Measurements from ENCODE around the gene KCNK15. TPM values are rescaled to one million over a fixed set of nuclear protein-coding genes. Genes with fewer than 3 reads are reported as not detected.

The KCNK15 gene
- total and polyA plus RNA-seq, 9 of the 15 experiments (the other 6 are each of a cell fraction or from before 2014, with no cell fraction given): 0.03 to 0.30 (median 0.17) TPM; not detected in 5

- H3K79me2 ChIP-seq (ENCODE audit: control insufficient read depth, insufficient read depth, low read length): no peaks in the 10 kb centered on the region
- TF ChIP-seq WHSC1 (IDR thresholded peaks at IDR 0.05; ENCODE audit: low read length): no peak
- no peak for TF ChIP-seq NCOA1 (IDR thresholded peaks at IDR 0.05; ENCODE audit: low read depth)
- TF ChIP-seq ARID3B (CRISPR knock-in tag; IDR thresholded peaks at IDR 0.05; ENCODE audit: borderline replicate concordance): no peak
- no peak for TF ChIP-seq KAT8 (IDR thresholded peaks at IDR 0.05; ENCODE audit: low read depth)
- TF ChIP-seq MBD2 (IDR thresholded peaks at IDR 0.05; ENCODE audit: borderline replicate concordance, low read depth): no peak
- TF ChIP-seq ZNF395 (CRISPR knock-in tag; IDR thresholded peaks at IDR 0.05): no peak
- intact Hi-C loops (cut with micrococcal nuclease) (no loop called here), in situ Hi-C loops (cut with MboI) (no loop called here)
- 1% methylated on average over 7 of the region's 7 CpGs for WGBS (ENCODE audit: insufficient coverage, low coverage, missing lambda C conversion rate)
- no peaks in the 10 kb centered on the region for H3K9me1 ChIP-seq (ENCODE audit: control insufficient read depth, insufficient read depth, low read length)
- H3K36me3 ChIP-seq (ENCODE audit: control insufficient read depth, insufficient read depth, low read length): no peaks in the 10 kb centered on the region
- ATAC-seq (no peak), FAIRE-seq (no peak), DNase-seq (ENCODE audit: extremely low read depth in 1 of 4, low spot score in 3 of 4) (no peak)
- H4K20me1 ChIP-seq (replicated peaks; ENCODE audit: control insufficient read depth, insufficient read depth, low read length): 0 out of 2 replicates have a peak, but pooled peaks cover 7% of the 10 kb centered on the region
- BruUV-seq (replicated peaks): no TSS peak
- POLR2A ChIA-PET: no interaction called here
- CTCF ChIA-PET (ENCODE audit: low intra/inter-chr PET ratio): no interaction called here
- H3K9me3 ChIP-seq (replicated peaks; ENCODE audit: control insufficient read depth, insufficient read depth, low read depth, low read length): no peaks in the 10 kb centered on the region
- no peak overlapping the region for H3K4me2 ChIP-seq (ENCODE audit: insufficient read depth, low read length)
- H3K9ac ChIP-seq (ENCODE audit: insufficient read depth in 1 of 2, low read depth in 2 of 2, low read length in 2 of 2): no peak overlapping the region
- no peak overlapping the region for H3K4me3 ChIP-seq
- peaks cover 0 to 10% of the 10 kb centered on the region in 2 experiments; a peak in 2 of 5 replicates for H3K4me1 ChIP-seq (replicated peaks in 1 of 2; ENCODE audit: control insufficient read depth in 2 of 2, insufficient read depth in 2 of 2, low read length in 2 of 2)
- H3K27me3 ChIP-seq (ENCODE audit: control insufficient read depth in 2 of 2, insufficient read depth in 2 of 2, low read length in 2 of 2): peaks cover 42 to 75% of the 10 kb centered on the region in 2 experiments
- no peak overlapping the region for H3K27ac ChIP-seq (ENCODE audit: extremely low read depth, low read depth, low read length)
- H2AFZ ChIP-seq (ENCODE audit: low read depth, low read length): no peak overlapping the region
Observed at GRCh38 chr20:44723391-44723790, 22.3 kb upstream of the KCNK15 start.
